B cell (primary cell): Measurements from ENCODE around the gene DHX9.

ENCODE experiments used
- EZH2 ChIP-seq: IDR thresholded peaks from 2 replicates; pipeline ENCODE4 v1.6.1; 2012; ENCODE audit warnings: borderline replicate concordance, low read depth, mild to moderate bottlenecking, moderate library complexity, low read length; ENCODE audit not compliant: insufficient read depth, poor library complexity, severe bottlenecking
- TF ChIP-seq, protein P1 (sequence below): fragments of 200-600 bp; IDR thresholded peaks from one replicate; pipeline ENCODE4 v1.8.0; 2022; ENCODE audit warnings: antibody characterized with exemption, mild to moderate bottlenecking

DNA sequence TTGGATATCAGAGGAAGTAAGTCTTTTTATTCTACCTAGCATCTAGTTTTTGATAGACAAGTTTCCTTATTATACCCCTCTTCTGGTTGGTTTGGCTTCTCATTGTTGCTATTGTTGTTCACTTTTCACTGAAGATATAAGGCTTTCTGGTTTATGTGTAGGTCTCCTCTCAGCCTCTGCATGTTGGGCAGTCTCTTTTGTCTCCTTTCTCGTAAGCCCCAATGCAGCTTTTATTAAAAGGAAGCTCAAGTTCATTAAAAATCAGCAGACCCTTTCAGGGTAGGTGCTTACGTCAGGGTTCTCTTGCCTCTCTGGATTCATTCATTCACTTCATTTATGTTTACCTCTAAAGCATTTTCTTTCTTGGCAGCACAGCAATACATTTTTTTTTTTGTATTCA lies 4.8 kb upstream of the DHX9 start:
- no peak for TF ChIP-seq EZH2
- TF ChIP-seq, protein P1, sequence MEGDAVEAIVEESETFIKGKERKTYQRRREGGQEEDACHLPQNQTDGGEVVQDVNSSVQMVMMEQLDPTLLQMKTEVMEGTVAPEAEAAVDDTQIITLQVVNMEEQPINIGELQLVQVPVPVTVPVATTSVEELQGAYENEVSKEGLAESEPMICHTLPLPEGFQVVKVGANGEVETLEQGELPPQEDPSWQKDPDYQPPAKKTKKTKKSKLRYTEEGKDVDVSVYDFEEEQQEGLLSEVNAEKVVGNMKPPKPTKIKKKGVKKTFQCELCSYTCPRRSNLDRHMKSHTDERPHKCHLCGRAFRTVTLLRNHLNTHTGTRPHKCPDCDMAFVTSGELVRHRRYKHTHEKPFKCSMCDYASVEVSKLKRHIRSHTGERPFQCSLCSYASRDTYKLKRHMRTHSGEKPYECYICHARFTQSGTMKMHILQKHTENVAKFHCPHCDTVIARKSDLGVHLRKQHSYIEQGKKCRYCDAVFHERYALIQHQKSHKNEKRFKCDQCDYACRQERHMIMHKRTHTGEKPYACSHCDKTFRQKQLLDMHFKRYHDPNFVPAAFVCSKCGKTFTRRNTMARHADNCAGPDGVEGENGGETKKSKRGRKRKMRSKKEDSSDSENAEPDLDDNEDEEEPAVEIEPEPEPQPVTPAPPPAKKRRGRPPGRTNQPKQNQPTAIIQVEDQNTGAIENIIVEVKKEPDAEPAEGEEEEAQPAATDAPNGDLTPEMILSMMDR: no peak
